Measurements from ENCODE around the gene NET1. TPM values are rescaled to one million over a fixed set of nuclear protein-coding genes. Genes with fewer than 3 reads are reported as not detected.

Gene NET1
- total RNA-seq, 4 donors from 2014 or later: 64.3 to 124 (median 77.2) TPM

GRCh38 chr10:5447056-5447455 lies 34.7 kb downstream of the NET1 start:
- DNase-seq (ENCODE audit: low spot score in 2 of 2): no peak
- peak overlapping the region; percentile 45 for H3K4me3 ChIP-seq (ENCODE audit: low read depth, poor library complexity, severe bottlenecking)
- whole genome bisulfite sequencing, 2 donors: 9 to 16% methylated on average over 3 of the region's 3 CpGs
- TF ChIP-seq POLR2A (IDR thresholded peaks at IDR 0.05) (no peak), CTCF (IDR thresholded peaks at IDR 0.05) (no peak)
- intact Hi-C loops (cut with DNase I; ENCODE audit: low total_unique reads): no loop called here

DNA sequence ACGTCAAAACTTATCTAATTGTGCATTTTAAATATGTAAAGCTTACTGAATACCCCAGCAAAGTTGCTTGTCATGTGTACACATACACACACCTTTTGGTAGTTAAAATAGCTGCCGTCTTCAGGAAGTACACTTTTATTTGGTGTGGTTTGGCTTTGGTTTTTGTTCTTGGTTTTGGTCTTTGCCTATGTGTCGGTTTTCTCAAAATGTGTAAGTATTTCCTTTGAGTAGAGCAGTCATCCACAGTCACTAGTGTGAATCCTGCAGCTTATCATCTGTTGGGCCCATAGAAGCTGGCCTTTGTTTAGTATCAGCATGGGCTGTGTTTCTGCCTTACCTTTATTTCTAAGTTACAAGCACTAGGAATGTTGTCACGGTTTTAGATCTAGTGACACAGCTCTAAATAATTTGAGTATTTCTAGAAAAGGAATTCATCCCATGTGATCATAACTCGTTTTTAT lies 35.3 kb downstream of the NET1 start:
- TF ChIP-seq CTCF (IDR thresholded peaks at IDR 0.05): no peak
- 8 to 13% methylated on average over 5 of the region's 5 CpGs for WGBS, 2 donors
- DNase-seq (ENCODE audit: low spot score in 2 of 2): no peak
- intact Hi-C loops (cut with DNase I; ENCODE audit: low total_unique reads): no loop called here
- peak overlapping the region; percentile 45 for H3K4me3 ChIP-seq (ENCODE audit: low read depth, poor library complexity, severe bottlenecking)

- 22 to 29% methylated on average over 4 of the region's 4 CpGs for WGBS, 2 donors
- no peak for DNase-seq (ENCODE audit: low spot score in 2 of 2)
- H3K4me3 ChIP-seq (ENCODE audit: low read depth, poor library complexity, severe bottlenecking): no peak overlapping the region
- TF ChIP-seq POLR2A (IDR thresholded peaks at IDR 0.05) (no peak), CTCF (IDR thresholded peaks at IDR 0.05) (no peak)
- intact Hi-C loops (cut with DNase I; ENCODE audit: low total_unique reads): no loop called here
Measured at GRCh38 chr10:5448333-5449001, 36.1 kb downstream of the NET1 start.

DNA sequence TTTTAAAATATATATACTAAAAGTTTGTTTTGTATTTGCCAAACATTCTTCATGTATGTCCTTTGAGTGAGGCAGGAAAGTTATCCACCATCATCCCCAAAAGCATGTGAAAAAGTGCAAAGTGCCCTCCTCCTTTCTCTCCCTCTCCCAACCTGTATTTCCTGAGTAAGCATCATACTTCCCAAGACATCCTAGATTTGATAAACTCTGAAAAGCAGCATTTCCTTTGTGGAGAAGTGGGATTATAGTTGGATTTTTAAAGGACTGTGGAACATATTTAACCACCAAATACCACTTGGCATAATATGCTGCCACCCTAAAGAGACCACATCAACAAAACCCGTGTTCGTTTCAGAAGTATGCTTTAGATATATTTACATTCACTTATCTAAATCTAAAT lies 36.9 kb downstream of the NET1 start:
- DNase-seq (ENCODE audit: low spot score in 2 of 2): no peak
- WGBS, 2 donors: 23 to 29% methylated on average over 2 of the region's 2 CpGs
- no peak overlapping the region for H3K4me3 ChIP-seq (ENCODE audit: low read depth, poor library complexity, severe bottlenecking)
- intact Hi-C loops (cut with DNase I; ENCODE audit: low total_unique reads): no loop called here
- TF ChIP-seq POLR2A (IDR thresholded peaks at IDR 0.05): no peak
- no peak for TF ChIP-seq CTCF (IDR thresholded peaks at IDR 0.05)

DNA sequence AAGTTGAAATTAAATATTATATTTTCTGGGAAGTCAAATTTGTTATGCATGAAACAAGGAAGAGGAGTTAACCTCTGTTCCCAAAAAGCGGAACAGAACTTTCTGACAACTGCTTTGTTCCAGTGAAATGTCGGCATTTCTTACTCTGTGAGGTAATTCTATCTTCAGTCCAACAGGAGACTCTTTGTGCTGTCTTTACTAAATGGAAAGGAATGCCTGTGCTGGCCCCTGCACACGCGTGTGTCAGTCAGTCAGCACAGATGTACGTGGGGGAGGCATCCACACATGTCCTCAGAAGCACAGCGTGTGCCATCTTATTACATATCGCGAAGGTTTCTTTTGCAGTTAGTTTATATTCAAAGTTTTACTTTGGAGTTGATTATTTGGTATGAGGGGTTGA lies 37.5 kb downstream of the NET1 start:
- TF ChIP-seq CTCF (IDR thresholded peaks at IDR 0.05): no peak
- no peak for TF ChIP-seq POLR2A (IDR thresholded peaks at IDR 0.05)
- DNase-seq (ENCODE audit: low spot score in 2 of 2): no peak
- intact Hi-C loops (cut with DNase I; ENCODE audit: low total_unique reads): no loop called here
- no peak overlapping the region for H3K4me3 ChIP-seq (ENCODE audit: low read depth, poor library complexity, severe bottlenecking)
- 16 to 22% methylated on average over 8 of the region's 8 CpGs for WGBS, 2 donors

Data from lower leg skin (tissue), 4 donors.